Mucosa of rectum (tissue), 2 donors: ENCODE measurements around the gene RBP3.

Source experiments
- H3K27ac ChIP-seq, 2 donors: one replicate each; pipeline ENCODE4 v1.7.0; 2013; ENCODE audit warnings: inconsistent platforms in 2 of 2, low read depth in 2 of 2, low read length in 2 of 2
- H3K27me3 ChIP-seq, 2 donors: one replicate each; pipeline ENCODE4 v1.7.0; 2013; ENCODE audit warnings: low read length in 2 of 2; ENCODE audit not compliant: control insufficient read depth in 2 of 2, insufficient read depth in 2 of 2
- H3K36me3 ChIP-seq, 2 donors: one replicate each; pipeline ENCODE4 v1.7.0; 2013; ENCODE audit warnings: low read length in 2 of 2; ENCODE audit not compliant: control insufficient read depth in 2 of 2, insufficient read depth in 2 of 2
- H3K4me1 ChIP-seq, 2 donors: one replicate each; pipeline ENCODE4 v1.7.0; 2013; ENCODE audit warnings: low read length in 2 of 2, mild to moderate bottlenecking in 1 of 2; ENCODE audit not compliant: control insufficient read depth in 2 of 2, insufficient read depth in 2 of 2
- H3K4me3 ChIP-seq, 2 donors: one replicate each; pipeline ENCODE4 v1.7.0; 2013; ENCODE audit warnings: low read length in 2 of 2
- H3K9ac ChIP-seq, 2 donors: one replicate each; pipeline ENCODE4 v1.7.0; 2013; ENCODE audit warnings: low read length in 2 of 2, low read depth in 1 of 2, mild to moderate bottlenecking in 1 of 2
- H3K9me3 ChIP-seq, 2 donors: one replicate each; pipeline ENCODE4 v1.7.0; 2013; ENCODE audit warnings: low read length in 2 of 2; ENCODE audit not compliant: control insufficient read depth in 2 of 2
- donor health status: healthy.
- donor health status: Normal muscosa, but diverticular disease.

Gene RBP3

GRCh38 chr10:47308775-47309174, 39.4 kb upstream of the RBP3 start:
- no peak overlapping the region for H3K9ac ChIP-seq
- peaks cover 2 to 4% of the 10 kb centered on the region in 2 donors for H3K27me3 ChIP-seq
- H3K4me1 ChIP-seq = peaks cover 12 to 13% of the 10 kb centered on the region in 2 donors
- no peak overlapping the region for H3K27ac ChIP-seq
- no peaks in the 10 kb centered on the region for H3K36me3 ChIP-seq
- no peak overlapping the region for H3K4me3 ChIP-seq
- no peaks in the 10 kb centered on the region for H3K9me3 ChIP-seq

GRCh38 chr10:47309408-47310089, 38.6 kb upstream of the RBP3 start:
- Histone ChIP-seq H3K27me3 (peaks cover 0 to 4% of the 10 kb centered on the region in 2 donors), H3K4me3 (no peak overlapping the region), H3K9me3 (no peaks in the 10 kb centered on the region), H3K36me3 (no peaks in the 10 kb centered on the region), H3K4me1 (peaks cover 12 to 13% of the 10 kb centered on the region in 2 donors), H3K9ac (no peak overlapping the region), H3K27ac (no peak overlapping the region)

- Histone ChIP-seq H3K9ac (no peak overlapping the region), H3K4me1 (peaks cover 12 to 13% of the 10 kb centered on the region in 2 donors), H3K9me3 (no peaks in the 10 kb centered on the region), H3K4me3 (no peak overlapping the region), H3K36me3 (no peaks in the 10 kb centered on the region), H3K27me3 (peaks cover 0 to 4% of the 10 kb centered on the region in 2 donors), H3K27ac (no peak overlapping the region)
These were observed 38.1 kb upstream of the RBP3 start for GRCh38 chr10:47310090-47310505.

GRCh38 chr10:47311193-47311931, 36.8 kb upstream of the RBP3 start:
- H3K27ac ChIP-seq = peak overlapping the region; percentile 56
- no peaks in the 10 kb centered on the region for H3K36me3 ChIP-seq

DNA sequence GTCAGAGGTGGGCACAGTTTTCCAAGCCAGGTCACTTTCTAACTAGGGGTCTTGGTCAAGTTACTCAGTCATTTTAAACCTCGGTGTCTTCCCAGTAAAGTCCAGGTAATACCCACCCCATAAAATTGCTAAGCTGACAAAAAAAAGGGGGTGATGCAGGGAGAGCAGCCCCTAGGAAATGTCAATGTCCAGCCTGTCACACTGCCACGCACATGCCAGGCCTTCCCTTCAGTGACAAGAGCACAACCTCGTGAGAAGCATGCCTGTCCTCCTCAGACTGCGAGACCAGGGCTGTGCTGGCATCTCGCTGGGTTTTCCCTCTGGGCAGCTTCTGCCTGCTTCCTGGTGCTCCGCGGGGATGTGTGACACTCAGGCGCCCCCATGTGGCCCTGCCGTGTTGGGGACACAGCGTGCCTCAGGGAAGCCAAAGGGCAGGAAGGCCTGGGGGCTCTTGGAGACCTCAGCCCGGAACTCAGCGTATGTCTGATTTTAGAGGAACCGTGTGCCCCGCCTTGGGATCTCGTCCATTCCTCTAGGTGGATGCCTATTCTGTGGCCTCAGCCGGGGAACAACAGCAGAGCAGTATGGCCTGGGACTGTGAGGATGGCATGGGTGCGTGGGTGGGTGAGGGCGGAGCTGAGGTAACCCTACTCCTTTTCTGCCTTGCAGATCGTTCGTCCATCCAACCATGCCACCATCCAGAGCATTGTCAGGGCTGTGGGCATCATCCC, 36.1 kb upstream of the RBP3 start:
- H3K36me3 ChIP-seq = no peaks in the 10 kb centered on the region
- H3K4me3 ChIP-seq = no peak overlapping the region
- peaks cover 0 to 4% of the 10 kb centered on the region in 2 donors for H3K27me3 ChIP-seq
- H3K9me3 ChIP-seq = no peaks in the 10 kb centered on the region
- H3K27ac ChIP-seq = peak overlapping the region; percentile 56
- no peak overlapping the region for H3K9ac ChIP-seq
- peaks cover 12 to 13% of the 10 kb centered on the region in 2 donors for H3K4me1 ChIP-seq

More at GRCh38 chr10:47311193-47311931, 36.8 kb upstream of the RBP3 start:
- H3K4me1 ChIP-seq = peaks cover 12 to 13% of the 10 kb centered on the region in 2 donors
- no peaks in the 10 kb centered on the region for H3K9me3 ChIP-seq
- no peak overlapping the region for H3K9ac ChIP-seq
- no peak overlapping the region for H3K4me3 ChIP-seq
- H3K27me3 ChIP-seq = peaks cover 0 to 4% of the 10 kb centered on the region in 2 donors

GRCh38 chr10:47312663-47312995, 35.5 kb upstream of the RBP3 start:
- Histone ChIP-seq H3K9me3 (no peaks in the 10 kb centered on the region), H3K4me1 (peaks cover 12 to 13% of the 10 kb centered on the region in 2 donors), H3K4me3 (no peak overlapping the region), H3K27ac (no peak overlapping the region), H3K27me3 (peaks cover 0 to 2% of the 10 kb centered on the region in 2 donors), H3K9ac (no peak overlapping the region), H3K36me3 (no peaks in the 10 kb centered on the region)

GRCh38 chr10:47314416-47314970, 33.7 kb upstream of the RBP3 start:
- Histone ChIP-seq H3K36me3 (no peaks in the 10 kb centered on the region), H3K27me3 (no peaks in the 10 kb centered on the region), H3K4me3 (no peak overlapping the region), H3K27ac (no peak overlapping the region), H3K9me3 (no peaks in the 10 kb centered on the region), H3K9ac (no peak overlapping the region), H3K4me1 (peaks cover 12 to 13% of the 10 kb centered on the region in 2 donors)

DNA sequence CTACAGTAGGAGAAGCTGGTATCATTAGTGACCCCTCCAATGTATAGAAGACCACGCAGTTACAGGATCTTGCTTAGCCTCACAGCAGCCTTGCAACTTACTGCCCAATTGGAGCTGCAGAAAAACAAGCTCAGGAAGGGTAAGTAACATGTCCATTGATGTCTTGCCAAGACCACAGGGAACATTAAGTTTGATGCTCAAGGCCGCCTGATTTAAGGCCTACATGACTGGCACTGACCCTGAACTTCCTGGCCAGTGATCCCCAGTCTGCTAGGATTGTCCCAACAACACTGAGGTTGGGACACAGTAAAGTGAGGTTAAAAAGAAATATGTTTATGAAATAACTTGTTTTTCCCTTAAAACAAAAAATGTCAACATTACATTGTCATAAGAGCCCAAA, 32.7 kb upstream of the RBP3 start:
- H3K4me3 ChIP-seq = no peak overlapping the region
- H3K27ac ChIP-seq = no peak overlapping the region
- no peaks in the 10 kb centered on the region for H3K36me3 ChIP-seq
- no peaks in the 10 kb centered on the region for H3K27me3 ChIP-seq
- no peaks in the 10 kb centered on the region for H3K9me3 ChIP-seq
- peaks cover 12 to 13% of the 10 kb centered on the region in 2 donors for H3K4me1 ChIP-seq
- no peak overlapping the region for H3K9ac ChIP-seq

GRCh38 chr10:47316131-47316530, 32.0 kb upstream of the RBP3 start:
- no peaks in the 10 kb centered on the region for H3K27me3 ChIP-seq
- peaks cover 9 to 10% of the 10 kb centered on the region in 2 donors for H3K4me1 ChIP-seq
- no peak overlapping the region for H3K27ac ChIP-seq
- H3K4me3 ChIP-seq = no peak overlapping the region
- H3K9me3 ChIP-seq = no peaks in the 10 kb centered on the region
- H3K9ac ChIP-seq = no peak overlapping the region
- no peaks in the 10 kb centered on the region for H3K36me3 ChIP-seq

- no peak overlapping the region for H3K4me3 ChIP-seq
- H3K27me3 ChIP-seq = no peaks in the 10 kb centered on the region
- H3K27ac ChIP-seq = no peak overlapping the region
- H3K9ac ChIP-seq = no peak overlapping the region
- no peaks in the 10 kb centered on the region for H3K4me1 ChIP-seq
- no peaks in the 10 kb centered on the region for H3K9me3 ChIP-seq
- no peaks in the 10 kb centered on the region for H3K36me3 ChIP-seq
These were observed 30.9 kb upstream of the RBP3 start for GRCh38 chr10:47317251-47317650.
